ENCODE measurements around the gene PRKCA.

PRKCA gene

GRCh38 chr17:66833201-66833600 is 530.8 kb downstream of the PRKCA start:
- DNase-seq, result no peak

GRCh38 chr17:66834426-66834918 is 532.1 kb downstream of the PRKCA start:
- no peak for DNase-seq

- no peak for DNase-seq
Observed at GRCh38 chr17:66834919-66835454, 532.6 kb downstream of the PRKCA start, which contains the start of gene CACNG5. Gene CACNG5 (plus strand): TSS chr17:66835117. CDS start chr17:66877333, 42,216 bp downstream.

GRCh38 chr17:66835476-66835875 is 533.1 kb downstream of the PRKCA start:
- no peak for DNase-seq

- no peak for DNase-seq
Observed at GRCh38 chr17:66836063-66837005, 533.9 kb downstream of the PRKCA start.

- DNase-seq, result no peak
Observed at GRCh38 chr17:66837226-66837625, 534.8 kb downstream of the PRKCA start.

- DNase-seq, result no peak
Observed at GRCh38 chr17:66837885-66838665, 535.7 kb downstream of the PRKCA start.

- no peak for DNase-seq
Observed at GRCh38 chr17:66839616-66840015, 537.2 kb downstream of the PRKCA start.

GRCh38 chr17:66840061-66840460 is 537.6 kb downstream of the PRKCA start:
- no peak for DNase-seq

- no peak for DNase-seq
Observed at GRCh38 chr17:66841328-66841727, 538.9 kb downstream of the PRKCA start.

GRCh38 chr17:66841744-66842143 is 539.3 kb downstream of the PRKCA start:
- DNase-seq, result no peak

GRCh38 chr17:66842505-66842904 is 540.1 kb downstream of the PRKCA start:
- DNase-seq, result no peak

GRCh38 chr17:66842959-66843358 is 540.5 kb downstream of the PRKCA start:
- no peak for DNase-seq

- no peak for DNase-seq
Observed at GRCh38 chr17:66843627-66844026, 541.2 kb downstream of the PRKCA start.

- DNase-seq, result no peak
Observed at GRCh38 chr17:66847704-66848103, 545.3 kb downstream of the PRKCA start.

GRCh38 chr17:66848496-66848895 is 546.1 kb downstream of the PRKCA start:
- no peak for DNase-seq

GRCh38 chr17:66849032-66849655 is 546.7 kb downstream of the PRKCA start:
- DNase-seq, result no peak

- no peak for DNase-seq
Observed at GRCh38 chr17:66849851-66850580, 547.6 kb downstream of the PRKCA start.

- DNase-seq, result no peak
Observed at GRCh38 chr17:66850692-66851091, 548.3 kb downstream of the PRKCA start.

- DNase-seq, result peak; percentile 9
Observed at GRCh38 chr17:66855204-66855603, 552.8 kb downstream of the PRKCA start.

- DNase-seq, result no peak
Observed at GRCh38 chr17:66858226-66859083, 556.0 kb downstream of the PRKCA start.

All from CD4-positive, alpha-beta T cell treated with Interleukin-4 for 4 hours (primary cell).